Renal cortical epithelial cell (primary cell): ENCODE data around the gene XYLB. TPM values are rescaled to one million over a fixed set of nuclear protein-coding genes. Genes with fewer than 3 reads are reported as not detected.
"Not testable (repeated sequence)": the region's sequence is repeated elsewhere in the genome, so short reads cannot be mapped to it uniquely, and the experiment has no call there.

Source experiments
- DNase-seq: peaks from one replicate; pipeline ENCODE4 v3.0.0-alpha.2; 2011; ENCODE audit warnings: low read depth
- total RNA-seq: library from RNA; depleted of rRNA; stranded (reverse); fragments of >200 nt; gene quantifications from 2 replicates; pipeline ENCODE4 v1.2.3, GENCODE V29; 2014

Gene XYLB
- total RNA-seq, 1 donor from 2014 or later = 1.0 TPM

GRCh38 chr3:38396239-38396638 lies 49.7 kb downstream of the XYLB start:
- no peak for DNase-seq

DNA sequence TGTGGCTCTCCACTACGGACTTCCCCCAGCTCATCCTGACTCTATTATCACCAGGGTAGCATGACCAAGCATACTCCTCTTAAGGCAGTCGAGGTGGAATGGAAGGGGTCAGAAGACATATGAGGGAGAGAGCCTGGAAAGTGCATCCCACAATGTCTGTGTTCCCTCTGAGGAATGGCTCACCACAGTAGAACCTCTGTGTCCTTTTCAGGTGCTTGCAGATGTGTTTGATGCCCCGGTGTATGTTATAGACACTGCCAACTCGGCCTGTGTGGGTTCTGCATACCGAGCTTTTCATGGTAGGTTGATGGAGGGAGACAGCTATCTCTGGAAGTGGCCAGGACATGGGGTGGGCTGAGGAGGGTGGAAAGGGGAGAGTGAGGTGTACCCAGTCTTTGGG lies 50.3 kb downstream of the XYLB start:
- DNase-seq = no peak

- DNase-seq = peak; percentile 53
These were observed 50.7 kb downstream of the XYLB start for GRCh38 chr3:38397320-38397719.

DNA sequence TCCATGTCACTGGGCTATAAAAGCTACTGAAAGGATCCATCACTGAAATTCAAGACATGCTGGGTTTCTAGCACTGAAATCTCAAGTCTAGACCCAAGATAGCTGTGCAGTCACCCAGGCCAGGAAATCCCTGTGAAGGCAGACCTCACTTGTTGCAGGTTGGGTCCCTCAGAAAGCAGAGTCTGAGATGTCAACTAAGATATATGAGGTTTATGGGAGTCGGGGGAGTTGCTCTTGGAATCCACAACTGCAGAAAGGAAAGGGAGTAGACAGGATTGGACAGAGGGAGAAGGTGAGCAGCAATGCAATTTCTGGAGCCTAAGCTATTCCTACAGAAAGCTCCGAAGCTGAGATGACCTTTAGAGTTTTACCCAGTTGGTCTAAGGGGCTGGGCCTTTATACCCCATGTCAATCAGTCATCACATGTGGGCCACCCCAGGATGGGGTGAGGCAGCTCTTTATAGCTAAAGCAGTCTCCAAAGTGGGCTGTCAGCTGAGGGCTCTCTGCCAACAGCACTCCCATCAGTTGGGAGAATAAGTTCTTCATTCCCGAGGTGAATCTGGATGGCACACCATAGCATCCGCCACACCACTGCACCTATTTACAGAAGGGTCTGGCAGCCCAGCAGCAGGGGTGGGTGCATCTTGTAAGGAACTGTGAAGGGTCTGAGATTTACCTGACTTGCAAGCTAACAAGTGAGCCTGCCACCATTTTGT lies 54.8 kb downstream of the XYLB start:
- no peak for DNase-seq

DNA sequence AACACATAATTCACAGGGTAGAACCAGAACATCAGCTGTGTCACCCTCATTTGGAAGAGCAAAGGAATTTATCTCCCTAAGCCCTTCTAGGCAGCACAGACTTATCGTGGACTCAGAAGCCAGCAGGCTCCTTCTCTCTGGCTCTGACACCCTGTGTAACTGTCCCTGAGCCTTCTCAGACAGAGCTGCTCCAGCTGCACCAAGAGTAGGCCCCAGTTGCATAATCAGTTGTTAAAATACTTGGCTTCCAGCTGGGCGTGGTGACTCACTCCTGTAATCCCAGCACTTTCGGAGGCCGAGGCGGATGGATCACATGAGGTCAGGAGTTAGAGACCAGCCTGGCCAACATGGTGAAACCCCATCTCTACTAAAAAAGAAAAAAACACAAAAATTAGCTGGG lies 57.7 kb downstream of the XYLB start:
- peak; percentile 1 for DNase-seq

- no peak for DNase-seq
These were observed 65.0 kb downstream of the XYLB start for GRCh38 chr3:38411591-38411990.

- DNase-seq = not testable (repeated sequence)
These were observed 74.2 kb downstream of the XYLB start for GRCh38 chr3:38420758-38421157.

GRCh38 chr3:38421679-38422336 lies 75.2 kb downstream of the XYLB start:
- DNase-seq = no peak

- DNase-seq = not testable (repeated sequence)
These were observed 80.3 kb downstream of the XYLB start for GRCh38 chr3:38426798-38427426.

- not testable (repeated sequence) for DNase-seq
These were observed 86.5 kb downstream of the XYLB start for GRCh38 chr3:38432871-38433658.

DNA sequence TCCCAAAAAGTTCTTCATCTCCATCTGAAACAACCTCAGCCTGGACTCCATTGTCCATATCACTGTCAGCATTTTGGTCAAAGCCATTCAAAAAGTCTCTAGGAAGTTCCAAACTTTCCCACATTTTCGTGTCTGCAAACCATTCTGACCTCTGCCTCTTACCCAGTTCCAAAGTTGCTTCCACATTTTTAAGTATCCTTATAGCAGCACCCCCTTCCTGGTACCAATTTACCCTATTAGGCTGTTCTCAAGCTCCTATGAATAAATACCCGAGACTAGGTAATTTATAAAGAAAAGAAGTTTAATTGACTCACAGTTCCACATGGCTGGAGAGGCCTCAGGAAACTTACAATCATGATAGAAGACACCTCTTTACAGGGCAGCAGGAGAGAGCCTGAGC lies 87.1 kb downstream of the XYLB start:
- DNase-seq = not testable (repeated sequence)

DNA sequence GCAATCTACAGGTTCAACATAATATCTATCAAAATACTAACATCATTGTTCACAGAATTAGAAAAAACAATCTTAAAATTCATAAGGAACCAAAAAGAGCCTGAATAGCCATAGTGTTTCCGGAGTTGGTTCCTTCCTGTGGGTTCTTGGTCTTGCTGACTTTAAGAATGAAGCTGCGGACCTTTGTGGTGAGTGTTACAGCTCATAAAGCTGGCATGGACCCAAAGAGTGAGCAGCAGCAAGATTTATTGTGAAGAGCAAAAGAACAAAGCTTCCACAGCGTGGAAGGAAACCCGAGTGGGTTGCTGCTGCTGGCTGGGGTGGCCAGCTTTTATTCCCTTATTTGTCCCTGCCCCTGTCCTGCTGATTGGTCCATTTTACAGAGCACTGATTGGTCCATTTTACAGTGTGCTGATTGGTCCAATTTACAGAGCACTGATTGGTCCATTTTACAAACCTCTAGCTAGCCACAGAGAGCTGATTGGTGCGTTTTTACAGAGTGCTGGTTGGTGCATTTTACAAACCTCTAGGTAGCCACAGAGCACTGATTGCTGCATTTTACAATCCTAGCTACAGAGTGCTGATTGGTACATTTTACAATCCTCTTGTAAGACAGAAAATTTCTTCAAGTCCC lies 92.0 kb downstream of the XYLB start:
- peak; percentile 58 for DNase-seq

- not testable (repeated sequence) for DNase-seq
These were observed 96.6 kb downstream of the XYLB start for GRCh38 chr3:38443205-38443604.

- no peak for DNase-seq
These were observed 99.6 kb downstream of the XYLB start for GRCh38 chr3:38446085-38446686.

- DNase-seq = no peak
These were observed 100.2 kb downstream of the XYLB start for GRCh38 chr3:38446812-38447211.

DNA sequence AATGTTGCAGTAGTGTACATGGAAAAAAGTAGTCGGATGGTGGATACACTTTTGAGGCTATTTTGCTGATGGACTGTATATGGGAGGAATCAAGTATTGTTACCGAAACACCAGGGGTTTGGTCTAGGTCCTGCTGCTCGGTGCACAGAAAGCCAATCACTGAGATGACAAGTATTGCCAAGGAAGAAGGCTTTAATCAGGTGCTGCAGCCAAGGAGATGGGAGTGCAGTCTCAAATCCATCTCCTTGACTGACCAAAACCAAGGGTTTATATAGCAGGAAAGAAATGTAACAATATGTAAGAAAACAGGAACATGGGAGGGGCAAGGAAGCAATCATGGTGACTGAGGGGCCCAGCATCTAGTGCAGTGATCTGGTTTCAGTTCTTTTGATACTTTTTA lies 104.3 kb downstream of the XYLB start:
- no peak for DNase-seq

DNA sequence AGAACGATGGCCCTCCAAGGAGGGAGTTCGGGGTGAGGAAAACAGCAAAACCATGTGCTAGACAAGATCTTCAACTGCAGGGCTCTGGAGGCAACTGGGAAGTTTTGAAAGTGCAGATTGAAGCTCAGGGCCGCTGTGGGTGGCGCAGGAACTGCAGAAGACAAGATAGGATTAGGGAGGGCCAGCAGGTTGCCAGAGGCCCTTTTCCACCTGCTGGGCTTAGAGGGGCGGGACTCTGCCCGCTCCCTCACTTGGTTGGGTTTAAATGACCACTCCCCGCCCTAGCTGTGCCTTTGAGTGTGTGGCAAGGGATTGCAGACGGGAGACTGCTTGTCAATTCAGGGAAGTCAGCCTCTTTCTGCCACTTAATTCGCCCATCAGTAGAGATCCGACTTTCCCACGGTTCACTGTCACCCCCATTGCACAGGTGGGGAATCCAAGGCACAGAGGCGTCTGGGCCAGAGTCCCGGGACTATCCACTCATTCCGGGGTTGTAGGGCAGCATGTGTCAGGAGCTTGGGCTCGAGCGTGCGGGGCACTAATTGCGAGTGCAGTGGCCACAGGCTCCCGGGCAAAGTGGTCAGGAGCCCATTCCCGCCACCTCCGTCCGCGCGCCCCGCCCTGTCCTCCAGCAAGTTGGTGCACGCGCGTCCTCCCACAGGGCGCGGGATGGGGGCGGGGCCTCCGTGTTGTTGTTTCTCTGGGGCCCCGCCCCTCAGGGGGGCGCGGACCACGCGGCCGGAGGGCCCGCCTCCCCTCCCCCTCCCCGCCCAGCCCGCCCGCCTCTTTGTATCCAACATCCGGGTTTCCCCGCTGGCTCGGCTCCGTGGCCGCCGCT lies 106.7 kb downstream of the XYLB start, which contains the start of gene ACVR2B:
Gene ACVR2B (plus strand): TSS at position 816 of the 838 bp plus-strand sequence. CDS start 433 bp downstream, outside the sequence.
- DNase-seq = peak; percentile 28

DNA sequence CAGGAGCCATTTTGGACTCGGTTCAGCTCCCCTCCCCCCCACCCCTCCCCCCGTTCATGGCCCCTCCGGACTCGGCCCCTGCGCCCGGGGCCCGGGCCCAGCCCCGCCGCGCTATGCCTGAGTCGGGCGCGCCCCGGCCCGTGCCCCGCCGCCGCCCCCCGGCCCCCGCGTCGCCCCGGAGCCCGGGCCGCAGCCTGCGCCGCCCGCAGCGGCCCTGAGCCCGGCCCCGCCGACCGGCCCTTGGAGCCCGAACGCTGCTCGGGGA lies 107.3 kb downstream of the XYLB start:
- DNase-seq = no peak

- DNase-seq = no peak
These were observed 107.7 kb downstream of the XYLB start for GRCh38 chr3:38454178-38454883.
